ENCODE results near the gene SDK1.

Gene SDK1

GRCh38 chr7:3294432-3295100 lies 6.5 kb upstream of the SDK1 start:
- DNase-seq: peak; percentile 90

DNA sequence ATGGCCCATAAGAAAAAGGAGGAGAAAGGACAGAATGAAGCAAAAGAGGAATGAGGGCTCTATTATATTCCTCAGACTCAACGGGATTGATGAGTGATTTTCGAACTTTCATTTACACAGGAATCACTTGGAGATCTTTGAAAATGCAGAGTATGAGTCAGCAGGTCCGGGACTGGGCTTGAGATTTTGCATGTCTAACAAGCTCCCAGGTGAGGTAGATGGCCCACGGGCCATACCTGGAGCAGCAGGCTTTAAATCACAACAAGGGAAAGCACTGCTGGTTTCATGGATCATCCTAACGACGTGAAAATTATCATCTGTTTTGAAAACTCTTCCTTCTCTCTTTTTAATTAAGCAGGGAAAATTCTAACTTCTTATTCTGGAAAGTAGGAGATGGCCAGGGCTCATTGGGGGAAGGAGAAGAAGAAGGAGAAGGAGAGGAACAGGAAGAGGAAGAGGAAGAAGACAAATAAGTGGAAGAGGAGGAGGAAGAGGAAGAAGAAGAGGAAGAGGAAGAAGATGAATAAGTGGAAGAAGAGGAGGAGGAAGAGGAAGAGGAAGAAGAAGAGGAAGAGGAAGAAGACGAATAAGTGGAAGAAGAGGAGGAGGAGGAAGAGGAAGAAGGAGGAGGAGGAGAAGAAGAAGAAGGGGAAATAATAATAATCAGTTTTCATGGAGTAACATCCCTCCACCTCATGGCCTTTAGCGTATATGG lies 3.8 kb upstream of the SDK1 start:
- no peak for DNase-seq

DNA sequence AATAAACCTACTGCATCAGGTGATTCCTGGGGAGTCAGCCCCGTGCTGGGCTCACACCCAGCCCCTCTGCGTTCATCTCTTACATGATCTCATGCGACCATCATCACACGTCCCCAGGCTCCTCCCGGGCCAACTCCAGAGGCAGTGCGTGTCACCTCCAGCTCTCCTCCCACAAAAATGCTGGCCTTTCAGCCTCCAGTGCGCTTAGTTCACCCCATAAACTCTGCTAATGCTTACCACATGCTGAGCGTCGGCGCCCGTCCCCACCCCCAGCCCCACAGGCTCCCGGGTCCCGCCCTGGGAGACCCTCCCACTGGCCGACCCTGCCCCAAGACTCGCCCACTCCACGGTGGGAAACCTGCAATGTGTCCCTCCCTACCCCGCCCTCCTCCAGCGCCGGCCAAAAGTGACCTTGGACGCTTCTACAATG lies 816 bp upstream of the SDK1 start:
- no peak for DNase-seq

- no peak for DNase-seq
Observed at GRCh38 chr7:3301449-3301731, 338 bp downstream of the SDK1 start.

DNA sequence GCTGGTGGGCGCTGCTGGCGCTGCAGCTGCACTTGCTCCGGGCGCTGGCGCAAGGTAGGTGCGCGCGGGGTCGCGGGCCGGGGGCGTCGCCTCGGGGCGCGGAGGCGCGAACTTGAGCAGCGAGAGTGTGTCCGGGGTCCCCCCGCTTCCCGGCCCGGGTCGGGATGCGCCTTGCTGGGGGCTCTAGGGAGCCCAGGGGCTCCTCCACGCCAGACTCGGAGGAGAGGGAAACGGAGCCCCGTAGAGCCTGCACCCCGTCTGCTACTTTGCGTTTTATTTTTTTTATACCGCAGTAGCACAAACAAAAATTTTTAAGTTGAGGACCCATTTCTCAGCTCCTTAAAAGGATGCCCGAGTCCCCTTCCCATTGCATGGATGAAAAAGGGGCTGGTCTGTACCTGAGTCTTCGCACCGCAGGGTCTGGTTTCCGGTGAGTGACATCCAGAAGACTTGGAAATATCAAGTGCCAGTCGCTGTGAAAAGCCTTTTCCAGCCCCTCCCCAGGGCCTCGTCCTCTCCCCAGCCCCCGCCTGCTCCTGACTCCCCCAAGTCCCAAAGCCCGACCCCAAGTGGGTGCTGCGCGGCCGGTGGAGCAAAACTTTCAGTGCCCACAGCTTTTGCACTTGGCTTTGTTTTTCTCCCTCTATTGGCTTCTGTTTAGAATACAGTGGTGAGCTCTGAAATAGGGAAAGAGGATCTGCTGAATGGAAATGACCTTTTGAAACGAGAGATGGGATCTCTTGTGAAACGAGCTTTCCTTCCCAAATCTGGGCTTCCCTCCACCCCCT lies 973 bp downstream of the SDK1 start:
- DNase-seq: peak; percentile 59

DNA sequence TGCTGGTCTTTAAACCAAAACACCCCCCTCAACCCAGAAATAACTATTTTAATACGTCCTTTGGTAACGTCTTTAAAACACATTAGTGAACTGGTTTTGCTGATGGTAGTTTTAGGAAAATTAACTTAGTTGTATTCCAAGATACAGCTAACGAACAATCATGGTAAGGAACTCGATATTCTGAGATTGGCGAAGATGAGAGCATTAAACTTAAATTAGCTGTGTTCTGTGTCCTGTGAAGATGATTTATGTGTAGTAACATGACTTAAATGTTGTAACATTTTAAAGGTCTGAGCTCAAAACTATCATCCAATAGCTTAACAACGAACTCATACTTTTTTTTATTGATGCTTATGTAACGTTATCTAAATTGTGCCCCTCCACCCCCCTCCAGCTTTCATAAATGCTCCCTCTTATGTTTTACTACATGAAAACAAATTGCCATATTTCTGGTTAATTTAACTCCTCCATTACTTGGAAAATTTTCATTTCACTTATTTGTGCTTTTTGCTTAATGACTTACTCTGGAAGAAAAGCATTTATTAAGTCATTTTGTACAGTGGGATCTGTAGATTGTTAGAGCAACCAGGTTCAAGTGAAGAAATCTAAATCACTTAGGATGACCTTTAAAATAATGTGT lies 1.7 kb downstream of the SDK1 start:
- DNase-seq: peak; percentile 11

DNA sequence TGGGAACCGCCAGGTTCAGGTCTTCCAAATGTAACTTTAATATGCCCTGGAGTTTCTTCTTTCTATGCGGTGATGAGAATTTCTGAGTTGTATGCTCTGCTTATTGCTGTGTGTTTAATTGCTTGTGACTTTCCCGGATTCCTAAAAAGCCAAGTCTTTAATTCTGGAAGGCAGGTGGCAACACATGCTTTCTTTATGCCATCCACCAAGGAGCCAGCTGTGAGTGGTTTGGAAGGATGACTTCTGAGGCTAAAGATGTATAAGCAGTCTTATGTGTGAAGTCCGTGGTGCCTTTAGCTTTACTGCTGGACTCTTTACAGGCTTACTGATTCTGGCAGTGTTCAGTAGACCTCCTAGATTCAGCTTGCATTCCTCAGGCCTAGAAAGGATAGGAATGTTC lies 3.1 kb downstream of the SDK1 start:
- DNase-seq: no peak

GRCh38 chr7:3307435-3307834 lies 6.4 kb downstream of the SDK1 start:
- no peak for DNase-seq

- DNase-seq: peak; percentile 68
Observed at GRCh38 chr7:3309140-3309539, 8.1 kb downstream of the SDK1 start.

GRCh38 chr7:3309956-3310355 lies 8.9 kb downstream of the SDK1 start:
- no peak for DNase-seq

GRCh38 chr7:3310884-3311283 lies 9.8 kb downstream of the SDK1 start:
- DNase-seq: no peak

DNA sequence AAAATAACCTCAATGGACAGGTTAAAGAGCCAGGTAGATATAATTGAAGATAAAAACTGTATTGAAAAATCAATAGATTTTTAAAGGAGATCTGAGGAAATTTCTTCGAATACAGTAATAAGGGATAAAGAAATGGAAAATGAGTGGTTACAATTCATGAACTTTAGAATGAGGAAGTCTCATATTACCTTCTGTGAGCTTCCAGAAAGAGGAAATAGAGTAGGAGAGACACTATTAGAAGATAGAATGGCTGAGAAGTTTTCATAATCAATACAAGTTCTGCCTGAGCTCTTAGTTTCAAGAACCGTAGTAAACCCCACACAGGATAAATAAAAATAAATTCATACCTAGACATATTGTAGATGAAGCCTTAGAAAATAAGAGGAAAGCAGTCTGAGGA lies 11.5 kb downstream of the SDK1 start:
- no peak for DNase-seq

DNA sequence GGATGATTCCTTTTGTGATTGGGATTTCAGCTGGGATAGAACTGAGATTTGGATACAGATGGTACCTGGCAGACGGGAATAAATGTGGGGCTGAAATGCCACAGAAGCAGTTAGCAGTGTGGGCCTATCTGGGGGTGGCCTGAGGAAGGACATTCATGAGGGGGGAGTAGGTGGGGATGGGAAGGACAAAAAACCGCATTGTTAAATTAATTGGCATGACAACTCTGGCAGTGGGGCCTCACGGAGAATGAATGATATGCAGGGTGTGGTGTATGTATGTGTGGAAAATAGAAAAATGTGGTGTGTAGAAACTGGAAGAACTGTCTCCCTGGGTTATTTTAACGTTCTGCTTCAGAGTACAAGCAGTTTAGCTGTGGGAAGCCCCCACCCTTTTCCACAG lies 17.8 kb downstream of the SDK1 start:
- DNase-seq: no peak

DNA sequence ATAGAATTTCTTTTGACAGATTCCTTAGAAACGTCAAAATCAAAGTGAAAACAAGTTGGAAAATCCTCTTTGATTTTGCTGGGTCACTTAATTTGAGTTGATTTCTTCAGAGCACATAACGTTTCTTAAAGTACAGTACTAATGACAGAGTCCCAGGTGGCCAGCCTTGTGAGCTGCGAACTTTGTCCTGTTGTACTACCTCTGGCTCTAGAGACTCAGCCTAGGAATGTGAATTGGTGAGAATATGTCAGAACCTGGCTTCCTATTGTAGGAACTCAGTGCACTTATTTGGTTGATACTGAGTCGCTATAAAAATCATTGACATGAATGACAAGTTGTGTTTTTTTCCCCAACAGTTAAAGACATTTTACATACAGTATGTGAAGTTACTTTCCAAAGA lies 20.2 kb downstream of the SDK1 start:
- DNase-seq: no peak

DNA sequence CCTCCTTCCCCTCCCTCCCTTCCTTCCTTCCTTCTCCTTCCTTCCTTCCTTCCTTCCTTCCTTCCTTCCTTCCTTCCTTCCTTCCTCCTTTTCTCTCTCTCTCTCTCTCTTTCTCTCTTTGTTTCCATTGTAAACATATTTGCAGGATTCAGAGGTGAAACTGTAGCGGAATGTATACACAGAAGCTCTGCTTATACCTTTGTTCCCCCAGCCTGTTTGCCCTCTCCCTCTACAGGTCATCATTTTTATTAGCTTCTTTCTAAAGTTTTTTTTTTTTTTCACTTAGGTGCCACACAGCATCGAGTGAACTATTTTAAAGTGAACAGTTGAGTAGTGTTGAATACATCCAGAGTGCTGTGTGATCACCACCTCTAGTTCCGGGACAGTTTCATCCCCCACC lies 20.7 kb downstream of the SDK1 start:
- no peak for DNase-seq

DNA sequence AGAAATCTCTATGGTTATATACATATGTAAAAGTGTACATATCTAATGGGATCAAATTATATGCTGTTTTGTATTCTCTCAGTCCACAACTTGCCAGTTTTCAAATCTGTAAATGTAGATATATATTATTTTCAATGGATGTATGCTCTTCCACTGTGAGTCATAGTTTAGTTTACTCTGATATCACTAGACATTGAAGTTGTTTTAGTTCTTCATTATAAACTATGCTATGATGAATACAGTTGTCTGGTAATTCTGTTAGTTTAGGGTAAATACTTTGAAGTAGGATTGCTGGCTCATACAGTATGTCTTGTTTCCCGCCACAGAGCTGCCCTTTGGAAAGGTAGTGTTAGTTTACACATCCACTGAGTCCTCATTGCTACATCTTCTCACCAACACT lies 25.2 kb downstream of the SDK1 start:
- DNase-seq: no peak

DNA sequence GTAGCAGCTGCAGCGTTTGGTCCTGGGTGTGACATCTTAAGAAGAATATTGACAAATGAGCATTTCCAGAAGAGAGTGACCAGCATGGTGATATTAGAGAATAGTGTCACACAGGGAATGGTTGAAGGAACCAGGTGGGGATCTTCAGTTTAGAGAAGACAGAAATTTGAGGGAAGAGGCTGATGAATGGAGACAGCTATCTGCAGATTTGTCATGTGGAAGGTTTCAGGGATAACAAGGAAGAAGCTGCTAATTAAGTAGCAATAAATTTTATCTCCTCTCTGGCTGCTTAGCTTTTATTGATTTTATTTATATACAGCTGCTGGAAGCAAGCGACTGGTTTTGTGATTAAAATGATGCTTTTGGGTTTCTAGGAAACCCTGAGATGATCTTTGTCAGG lies 26.0 kb downstream of the SDK1 start:
- DNase-seq: no peak

DNA sequence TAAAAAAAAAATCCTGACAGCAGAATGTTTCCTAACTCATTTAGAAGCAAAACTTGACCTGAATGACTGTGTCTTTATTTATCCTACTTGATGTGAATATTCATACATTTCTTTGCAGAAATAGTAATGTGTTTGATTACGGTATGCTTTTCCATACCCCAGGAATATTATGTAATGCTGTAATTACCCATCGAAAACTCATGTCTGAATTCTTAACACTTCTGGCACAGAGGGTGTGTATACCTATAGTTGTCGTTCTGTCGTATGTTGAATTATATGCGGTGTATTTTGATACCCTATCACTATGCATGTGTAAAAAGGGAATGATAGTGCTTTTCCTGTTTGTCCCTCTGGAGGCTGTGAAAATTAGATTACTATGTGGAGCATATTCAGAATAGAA lies 26.6 kb downstream of the SDK1 start:
- no peak for DNase-seq

DNA sequence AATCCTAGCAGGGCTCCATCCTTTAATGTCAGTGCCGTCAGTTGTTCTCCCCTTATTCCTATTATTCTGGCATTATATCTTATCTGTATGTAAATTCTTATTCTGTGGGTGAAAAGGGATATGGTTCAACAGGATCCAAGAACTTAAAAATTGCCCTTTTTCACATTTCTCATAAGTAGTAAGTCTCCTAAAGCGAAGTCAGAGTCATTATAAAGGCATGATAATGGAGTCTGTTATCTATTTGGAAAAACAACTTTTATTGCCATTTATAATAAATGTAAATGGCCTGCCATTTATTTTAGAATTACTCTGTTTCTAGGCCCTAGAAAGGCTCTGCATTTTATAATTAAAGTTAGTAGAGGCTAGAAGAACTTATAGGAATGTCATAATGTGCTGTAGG lies 31.3 kb downstream of the SDK1 start:
- DNase-seq: no peak

DNA sequence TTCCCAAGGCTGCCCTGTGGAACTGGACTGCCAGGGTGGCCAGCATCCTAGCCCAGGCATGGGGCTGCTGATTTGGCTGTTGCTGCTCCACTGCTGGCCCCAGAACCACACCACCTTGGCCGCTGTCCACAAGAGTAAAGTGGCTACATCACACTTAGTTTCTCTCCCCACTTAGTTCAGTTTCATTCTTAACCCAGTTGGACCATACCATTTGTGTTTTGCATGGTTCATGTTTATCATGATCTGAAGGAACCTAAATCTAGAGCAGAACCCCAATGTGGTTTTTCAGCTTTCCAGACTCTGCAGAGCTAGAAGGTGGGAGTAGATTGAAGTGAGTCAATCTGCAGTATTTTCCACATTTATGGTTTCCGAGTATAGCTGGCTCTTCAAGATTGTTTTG lies 32.8 kb downstream of the SDK1 start:
- no peak for DNase-seq

DNA sequence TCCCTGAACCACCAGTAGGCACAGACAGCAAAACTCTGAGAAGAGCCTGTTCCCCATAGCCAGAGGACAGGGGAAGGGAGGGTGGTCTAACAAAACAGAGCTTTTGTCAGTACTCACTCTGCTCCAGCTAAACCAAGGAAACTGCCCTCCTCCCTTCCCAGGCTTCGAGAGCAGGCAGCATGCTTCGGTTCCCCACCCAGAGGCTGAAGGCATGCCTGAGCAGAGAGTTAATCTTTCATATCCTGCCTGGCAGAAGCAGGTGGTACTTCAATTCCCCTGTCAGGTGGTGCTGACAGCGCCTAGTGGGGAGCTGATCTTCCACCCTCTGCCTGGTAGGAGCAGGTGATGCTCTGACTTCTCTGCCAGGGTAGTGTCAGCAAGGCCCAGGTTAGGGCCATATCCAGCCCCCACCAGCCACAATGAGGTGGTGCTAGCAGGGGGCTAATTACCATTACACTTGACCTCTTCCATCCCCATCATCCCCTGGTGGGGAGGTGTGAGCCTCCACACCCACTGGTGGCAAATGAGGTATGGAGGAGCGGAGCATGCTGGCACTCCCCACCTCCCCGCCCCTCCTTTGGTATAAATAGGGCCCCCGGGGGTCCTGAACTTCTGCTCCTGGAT lies 35.1 kb downstream of the SDK1 start:
- DNase-seq: peak; percentile 38

DNA sequence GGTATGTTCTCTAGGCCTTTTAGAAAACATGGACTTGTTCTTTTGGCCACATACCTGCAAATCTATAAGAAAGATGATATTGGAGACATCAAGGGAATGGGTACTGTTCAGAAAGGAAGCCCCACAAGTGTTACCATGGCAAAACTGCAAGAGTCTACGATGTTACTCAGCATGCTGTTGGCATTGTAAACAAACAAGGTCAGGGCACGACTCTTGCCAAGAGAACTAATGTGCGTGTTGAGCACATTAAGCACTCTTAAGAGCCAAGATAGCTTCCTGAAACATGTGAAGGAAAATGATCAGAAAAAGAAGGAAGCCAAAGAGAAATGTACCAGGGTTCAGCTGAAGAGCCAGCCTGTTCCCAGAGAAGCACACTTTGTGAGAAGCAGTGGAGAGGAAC lies 37.1 kb downstream of the SDK1 start:
- DNase-seq: no peak

- no peak for DNase-seq
Observed at GRCh38 chr7:3345699-3346481, 44.8 kb downstream of the SDK1 start.

Data from NCI-H2171 (cell line).